NCI-H146 (cell line): ENCODE results near the gene DUSP7.
A peak's percentile ranks its signal among the peaks of the same experiment; 100 is the strongest.

Experiments used
- DNase-seq: peaks from one replicate; lab custom pipeline; 2025; lab: John Stamatoyannopoulos, UW

DUSP7 gene, protein sequence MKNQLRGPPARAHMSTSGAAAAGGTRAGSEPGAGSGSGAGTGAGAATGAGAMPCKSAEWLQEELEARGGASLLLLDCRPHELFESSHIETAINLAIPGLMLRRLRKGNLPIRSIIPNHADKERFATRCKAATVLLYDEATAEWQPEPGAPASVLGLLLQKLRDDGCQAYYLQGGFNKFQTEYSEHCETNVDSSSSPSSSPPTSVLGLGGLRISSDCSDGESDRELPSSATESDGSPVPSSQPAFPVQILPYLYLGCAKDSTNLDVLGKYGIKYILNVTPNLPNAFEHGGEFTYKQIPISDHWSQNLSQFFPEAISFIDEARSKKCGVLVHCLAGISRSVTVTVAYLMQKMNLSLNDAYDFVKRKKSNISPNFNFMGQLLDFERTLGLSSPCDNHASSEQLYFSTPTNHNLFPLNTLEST

DNA sequence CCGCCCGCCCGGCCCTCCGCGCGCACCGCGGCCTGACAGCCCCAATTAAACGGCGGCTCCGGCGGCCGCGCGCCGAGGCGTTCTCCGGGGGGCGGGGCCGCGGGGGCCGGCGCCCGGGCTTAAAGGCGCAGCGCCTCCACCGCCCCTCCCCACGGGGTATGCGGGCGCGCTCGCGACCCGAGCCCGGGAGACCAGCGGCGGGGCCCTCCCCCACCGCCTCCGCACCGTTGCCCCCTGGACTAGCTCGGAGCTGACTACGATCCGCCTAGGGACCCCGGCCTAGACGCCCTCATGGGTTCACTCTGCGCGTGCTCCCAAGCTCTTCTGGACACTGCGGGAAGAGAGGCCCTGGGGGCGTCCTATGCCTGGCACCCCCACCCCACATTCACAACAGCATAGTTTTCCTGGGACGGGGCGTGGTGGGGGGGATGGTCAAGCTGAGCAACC is at the start of gene DUSP7:
TSS of gene DUSP7 (minus strand) at position 51 of the 447 bp plus-strand sequence. CDS start 205 bp downstream, outside the sequence.
- DNase-seq: peak; percentile 69

DNA sequence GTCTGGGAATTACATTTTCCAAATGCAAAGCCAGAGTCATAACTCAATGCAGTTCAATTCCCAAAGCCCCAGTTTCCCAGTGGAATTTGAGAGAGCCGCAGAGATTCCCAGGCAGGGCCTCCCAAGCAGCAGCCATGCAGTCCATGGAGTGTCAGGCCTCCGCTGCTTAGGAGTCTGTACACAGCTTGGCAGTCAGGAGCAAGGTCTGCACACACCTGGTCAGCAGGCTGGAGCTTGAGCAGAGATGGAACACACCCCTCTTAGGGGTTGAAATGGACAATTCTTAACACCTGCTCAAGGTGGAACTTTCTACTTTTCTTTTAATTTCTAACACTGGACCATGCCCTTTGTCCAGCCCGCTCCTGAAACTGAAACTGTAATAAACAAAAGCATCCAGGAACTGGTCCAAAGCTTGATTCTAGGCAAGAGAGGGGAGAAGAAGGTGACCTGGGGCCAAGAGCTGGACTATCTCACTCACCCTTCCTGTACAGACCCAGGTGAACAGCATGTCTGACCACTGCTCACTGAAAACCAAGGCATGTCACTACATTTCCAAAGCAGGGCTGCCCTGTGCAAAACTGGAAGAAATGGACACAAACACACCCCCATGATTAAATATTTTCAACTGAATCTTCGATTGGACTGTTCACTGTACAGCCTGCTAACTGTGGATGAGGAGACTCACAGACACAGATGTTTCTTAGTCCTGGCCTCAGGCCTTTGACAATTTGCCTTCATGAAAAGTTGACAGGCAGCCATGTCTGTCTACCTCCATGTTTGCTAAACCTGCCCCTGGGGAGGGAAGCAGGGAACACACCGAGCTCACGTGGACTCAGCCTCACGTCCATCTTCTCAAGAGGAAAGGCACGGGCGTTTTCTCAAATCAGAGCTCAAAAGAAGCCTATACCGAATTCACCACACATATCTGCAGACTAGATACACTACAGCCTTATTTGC is 48.6 kb upstream of the DUSP7 start:
- DNase-seq: no peak

DNA sequence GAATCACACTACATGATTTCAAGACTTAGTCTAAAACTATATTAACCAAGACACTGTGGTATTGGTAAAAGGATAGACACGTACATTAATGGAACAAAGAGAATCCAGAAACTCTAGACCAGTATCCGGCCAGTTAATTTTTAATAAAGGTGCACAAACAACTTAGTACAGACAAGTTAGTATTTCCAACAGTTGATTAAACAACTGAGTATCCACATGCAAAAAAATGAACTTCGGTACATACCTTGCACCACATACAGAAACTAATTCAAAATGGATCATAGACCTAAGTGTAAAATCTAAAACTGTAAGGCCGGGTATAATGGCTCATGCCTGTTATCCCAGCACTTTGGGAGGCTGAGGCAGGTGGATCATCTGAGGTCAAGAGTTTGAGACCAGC is 46.6 kb upstream of the DUSP7 start:
- DNase-seq: no peak

DNA sequence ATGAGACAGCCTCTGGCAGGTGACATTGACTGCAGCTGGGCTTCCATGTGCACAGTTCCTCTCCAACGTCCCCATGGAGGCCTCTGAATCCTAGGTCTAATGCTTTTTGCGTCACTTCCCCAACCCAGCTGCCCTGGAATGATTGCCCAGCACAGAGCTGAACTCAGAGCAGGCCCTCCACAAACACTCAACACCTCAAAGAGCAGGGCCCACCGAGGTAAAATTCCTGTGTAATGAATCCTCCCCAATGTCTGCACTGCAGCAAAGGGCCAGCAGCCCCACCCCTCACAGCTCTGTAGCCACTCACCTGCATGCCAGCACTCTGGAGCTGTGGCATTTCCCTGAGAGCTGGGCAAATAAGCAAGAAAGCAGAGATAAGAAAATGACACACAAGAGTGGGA is 42.6 kb upstream of the DUSP7 start:
- no peak for DNase-seq

DNA sequence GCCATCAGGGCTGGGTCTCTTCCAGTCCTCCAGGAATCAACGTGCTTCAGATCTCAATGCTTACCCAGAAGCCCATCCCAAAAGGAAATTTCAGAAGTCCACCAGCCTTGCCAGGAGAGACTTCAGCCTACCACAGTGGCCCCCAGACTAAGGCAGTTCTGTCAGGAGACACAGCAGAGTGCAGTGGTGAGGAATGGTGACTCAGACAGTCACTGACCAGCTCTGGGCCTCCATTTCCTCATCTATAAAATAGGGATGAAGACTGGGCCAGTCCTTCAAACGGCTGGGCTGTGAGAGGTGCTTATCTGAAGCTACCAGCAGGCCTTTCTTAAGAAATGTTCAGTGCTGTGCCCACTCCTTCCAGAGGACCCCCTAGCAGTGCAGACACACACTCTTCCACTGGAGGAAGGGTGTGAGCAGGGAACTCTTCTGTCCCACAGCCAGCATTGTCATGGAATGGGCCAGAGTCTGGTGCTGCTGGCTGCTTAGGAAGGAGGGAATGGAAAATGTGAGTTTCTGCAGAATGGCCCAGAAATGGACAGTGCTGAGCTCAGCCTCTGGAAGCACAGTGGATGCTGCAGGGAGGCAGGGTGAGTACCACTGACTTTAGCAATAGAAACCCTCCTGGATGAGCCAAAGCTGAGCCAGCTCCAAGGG is 41.6 kb upstream of the DUSP7 start:
- no peak for DNase-seq

DNA sequence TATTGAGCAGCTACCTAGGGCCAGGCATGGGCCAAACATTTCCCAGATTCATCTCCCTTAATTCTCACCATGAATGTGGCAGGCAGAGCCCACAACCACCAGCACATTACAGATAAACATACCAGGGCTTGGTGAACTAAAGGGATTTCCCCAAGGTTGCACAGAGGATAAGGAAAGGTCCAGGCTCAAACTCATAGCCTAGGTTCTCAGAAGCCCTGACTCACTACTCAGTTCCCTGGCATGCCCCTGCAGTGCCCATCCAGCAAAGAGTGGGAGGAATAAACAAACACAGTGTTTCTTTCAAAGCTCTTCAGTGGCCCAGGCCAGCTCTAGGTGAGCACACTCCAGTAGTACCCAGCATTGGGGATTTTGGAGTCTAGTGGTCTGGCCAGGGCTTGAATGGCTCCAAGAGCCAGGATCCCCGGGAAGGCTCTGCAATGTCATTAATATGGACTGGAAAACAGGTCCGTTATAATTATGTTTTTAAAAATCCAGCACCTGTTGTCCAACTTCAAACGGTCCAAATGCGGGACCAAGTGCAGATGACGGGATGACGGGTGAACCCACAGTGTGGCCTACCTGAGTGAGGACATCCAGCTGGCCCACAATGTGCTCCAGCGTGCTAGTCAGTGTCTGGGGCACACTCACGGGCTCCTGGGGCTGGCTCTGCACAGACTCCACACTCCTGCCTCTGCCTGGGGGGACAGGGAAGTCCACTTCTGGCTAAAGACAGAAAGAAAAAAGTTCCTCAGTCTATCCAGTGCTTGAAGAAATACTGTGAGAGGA is 39.8 kb upstream of the DUSP7 start:
- DNase-seq: no peak

DNA sequence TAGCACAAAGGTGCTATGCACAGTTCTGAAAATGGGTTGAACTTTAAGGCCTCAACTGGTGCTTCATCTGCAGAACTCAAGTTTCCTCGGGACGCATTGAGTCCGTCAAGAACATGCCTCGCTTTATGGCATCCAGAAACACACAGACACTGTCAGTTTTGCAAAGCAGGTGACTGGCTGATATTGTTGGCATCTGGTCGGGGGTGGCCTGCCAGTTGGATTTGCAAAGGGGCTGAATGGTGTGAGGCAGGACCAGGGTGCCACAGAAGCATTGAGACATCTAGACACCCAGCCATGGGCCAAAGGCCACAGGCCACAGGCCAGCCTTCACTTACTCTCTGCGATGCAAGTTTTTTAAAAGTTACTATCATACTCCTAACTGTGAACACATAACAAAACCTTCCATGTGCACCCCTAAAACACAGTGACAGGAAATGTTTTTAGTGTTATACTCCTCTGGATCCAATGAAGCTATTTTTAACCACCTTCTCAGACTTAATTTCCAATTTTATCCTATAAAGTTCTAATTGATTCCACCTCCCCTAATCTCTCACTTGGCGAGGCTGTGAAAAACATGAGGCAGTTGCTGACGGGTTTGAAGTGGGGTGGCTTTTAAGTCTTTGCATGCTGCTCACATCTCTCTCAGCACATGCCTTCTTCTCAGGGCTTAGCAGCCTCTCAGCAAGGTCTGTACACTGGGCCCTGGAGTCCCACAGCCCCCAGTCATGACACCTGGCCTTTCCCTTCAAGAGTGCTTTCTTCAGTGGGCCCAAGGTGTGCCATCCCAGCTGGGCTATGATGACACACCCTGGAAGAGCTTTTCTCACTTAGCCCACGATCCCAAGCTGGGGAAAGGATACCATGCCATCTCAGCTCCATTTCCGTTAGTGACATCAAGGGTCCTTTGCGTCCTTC is 38.5 kb upstream of the DUSP7 start:
- no peak for DNase-seq

DNA sequence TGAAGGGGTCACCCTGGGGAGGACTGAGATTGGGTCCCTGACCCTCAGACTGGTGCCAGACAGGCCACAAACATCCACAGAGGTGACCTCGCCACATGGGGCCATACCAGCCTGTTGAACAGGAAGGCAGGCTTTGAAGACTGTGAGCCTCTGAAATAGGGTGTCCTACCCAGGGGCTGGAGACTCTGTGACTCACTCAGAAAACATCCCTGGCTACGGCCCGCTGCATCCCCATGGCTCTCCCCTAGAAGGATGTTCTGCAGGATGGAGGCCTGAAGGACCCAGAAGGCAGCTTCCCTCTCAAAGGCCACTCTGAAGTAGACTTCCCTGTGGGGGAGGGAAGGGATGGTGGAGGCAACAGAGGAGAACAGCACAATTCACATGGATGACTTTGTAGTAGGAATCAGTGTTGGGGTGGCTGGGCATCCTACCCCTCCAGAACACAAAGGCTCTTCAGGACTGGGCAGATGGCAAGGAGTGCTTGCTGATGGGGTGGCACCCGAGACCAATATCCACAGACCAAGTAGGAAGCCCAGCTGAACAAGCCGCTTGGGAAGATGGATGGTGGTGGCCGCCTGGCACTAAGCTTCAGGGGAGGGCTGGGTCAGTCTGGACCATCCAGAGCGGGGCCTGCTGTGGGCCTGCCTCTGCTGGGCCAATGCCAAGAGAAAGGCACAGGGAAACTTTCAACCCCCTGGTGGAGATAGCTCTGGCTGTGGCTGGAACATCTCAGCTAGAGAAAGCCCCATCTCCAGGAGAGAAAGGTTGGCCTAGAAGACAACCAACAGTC is 37.6 kb upstream of the DUSP7 start:
- no peak for DNase-seq

DNA sequence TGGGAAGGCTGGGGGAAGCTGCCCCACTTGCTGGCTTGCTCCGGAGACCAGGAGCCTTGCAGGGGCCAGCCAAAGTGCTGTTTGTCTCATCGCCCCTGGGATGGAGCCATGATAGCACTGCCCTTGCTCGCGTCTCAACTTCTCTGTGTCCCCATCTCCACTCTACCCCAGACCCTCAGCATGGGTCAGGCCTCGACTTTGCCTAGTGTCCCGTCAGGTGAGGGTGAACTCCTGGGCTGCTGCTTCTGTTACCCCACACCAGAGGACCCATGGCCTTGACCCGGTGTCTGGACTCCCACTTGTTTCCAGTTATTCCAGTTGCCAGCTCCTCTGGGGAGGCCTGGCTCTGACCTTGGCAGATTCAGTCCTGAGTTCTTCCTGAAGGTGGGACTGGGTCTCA is 36.5 kb upstream of the DUSP7 start:
- no peak for DNase-seq

DNA sequence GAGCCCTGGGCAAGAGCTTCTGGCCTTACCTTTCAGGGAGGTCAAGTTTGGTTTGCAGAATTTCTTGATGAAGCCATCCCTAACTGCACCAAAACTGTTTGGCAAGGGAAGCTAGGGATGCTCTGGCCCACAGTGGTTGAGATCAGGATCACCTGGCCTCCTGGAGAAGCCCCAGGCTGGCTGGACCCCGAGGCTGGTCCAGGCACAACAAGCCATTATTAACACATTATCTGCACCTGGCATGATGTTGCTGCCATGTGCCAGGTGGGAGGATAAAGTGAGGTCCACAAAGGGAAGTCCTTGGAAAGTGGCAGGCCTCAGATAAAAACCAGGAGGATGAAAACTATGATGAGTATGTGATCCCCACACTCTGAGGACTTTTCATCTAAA is 35.9 kb upstream of the DUSP7 start:
- peak; percentile 2 for DNase-seq

DNA sequence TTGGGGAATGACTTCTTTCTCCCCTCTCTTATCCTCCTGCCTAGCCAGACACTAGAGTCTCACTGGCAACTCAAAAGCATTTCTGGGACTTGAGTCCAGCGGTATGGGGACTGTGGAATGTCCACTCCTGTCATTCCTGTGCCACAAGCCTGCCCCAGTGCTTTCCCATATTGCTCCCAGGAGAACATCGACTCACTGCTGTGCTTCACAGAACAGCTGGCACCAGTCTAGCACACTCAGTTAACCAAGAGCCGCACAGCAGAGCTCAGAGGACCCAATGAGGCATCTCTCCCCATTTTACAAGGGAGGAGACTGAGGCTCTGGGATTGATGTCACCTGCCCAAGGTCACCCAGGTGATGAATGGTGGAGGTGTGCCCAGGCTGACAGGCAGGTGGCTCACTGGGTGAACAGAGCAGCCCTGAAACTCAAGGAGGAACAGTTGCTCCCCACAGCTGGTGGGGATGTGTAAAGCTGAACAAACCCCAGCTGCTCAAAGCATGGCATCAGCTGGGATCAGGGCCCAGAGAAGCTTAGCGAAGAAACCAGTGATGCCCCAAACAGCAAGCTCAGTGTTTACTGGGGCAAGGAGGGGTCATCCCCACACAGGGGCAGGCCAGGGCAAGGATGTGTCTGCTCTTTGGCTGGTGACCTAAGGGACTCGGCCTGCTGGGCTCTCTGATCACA is 35.4 kb upstream of the DUSP7 start:
- DNase-seq: no peak

DNA sequence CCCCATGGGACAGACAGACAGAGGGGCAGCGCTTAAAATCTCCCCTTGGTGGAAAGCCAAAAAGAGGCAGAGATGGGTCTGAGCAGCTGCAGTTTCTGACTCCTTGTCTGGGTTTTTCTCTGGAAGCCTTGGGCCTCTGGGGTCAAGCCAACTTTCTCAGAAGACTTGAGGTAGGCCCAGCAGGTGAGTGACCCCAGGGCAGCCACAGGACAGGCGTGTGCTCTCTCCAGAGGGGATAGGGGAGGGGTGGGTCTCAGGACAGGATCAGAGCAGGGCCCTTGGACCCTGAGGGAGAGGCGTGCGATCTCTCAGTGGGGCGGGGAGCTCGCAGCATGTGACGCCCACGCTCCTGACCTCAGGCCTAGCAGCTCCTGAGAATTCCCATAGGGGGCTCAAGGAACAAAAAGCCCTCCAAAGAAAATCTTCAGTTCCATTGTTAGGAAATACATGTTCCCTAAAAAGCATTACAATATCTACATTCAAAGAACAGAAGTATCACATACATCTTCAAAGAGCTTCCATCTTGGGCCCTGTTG is 34.6 kb upstream of the DUSP7 start:
- DNase-seq: no peak

DNA sequence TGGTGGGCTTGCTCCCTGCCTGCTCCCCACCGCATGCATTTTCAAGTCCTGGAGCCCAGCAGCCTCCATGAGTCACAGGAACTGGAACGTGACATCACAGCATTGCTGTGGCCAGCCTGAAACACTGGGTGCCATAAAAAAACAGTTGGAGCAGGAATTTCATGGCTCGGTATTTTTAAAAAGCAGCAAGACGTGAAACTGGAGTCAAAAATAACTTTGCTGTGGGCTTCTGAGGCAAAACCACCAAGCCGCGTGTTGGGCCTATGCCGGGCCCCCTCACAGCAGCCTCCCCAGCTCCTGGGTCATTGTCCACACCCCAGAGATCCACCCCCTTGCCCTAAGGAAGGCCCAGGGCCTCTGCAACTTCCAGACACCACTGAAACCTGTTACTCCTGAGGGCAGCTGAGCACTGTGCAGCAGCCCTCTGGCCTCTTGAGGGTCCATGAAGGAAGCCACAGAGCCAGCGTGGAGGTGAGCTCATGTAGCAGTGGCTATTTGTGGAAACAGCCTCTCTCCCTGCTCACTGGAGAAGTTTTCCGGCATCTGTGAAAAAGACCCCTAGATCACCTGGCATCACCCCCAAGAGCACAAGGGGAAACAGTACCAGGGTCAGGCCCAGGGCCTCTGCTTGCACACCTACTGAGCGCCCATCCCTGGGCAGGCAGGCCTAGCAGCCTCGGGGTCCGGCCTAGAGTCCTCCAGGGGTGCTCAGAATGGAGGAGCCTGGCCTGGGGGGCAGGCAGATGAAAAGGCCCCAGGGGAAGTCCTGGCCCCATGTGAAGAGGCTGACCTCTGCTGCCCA is 34.0 kb upstream of the DUSP7 start:
- no peak for DNase-seq

DNA sequence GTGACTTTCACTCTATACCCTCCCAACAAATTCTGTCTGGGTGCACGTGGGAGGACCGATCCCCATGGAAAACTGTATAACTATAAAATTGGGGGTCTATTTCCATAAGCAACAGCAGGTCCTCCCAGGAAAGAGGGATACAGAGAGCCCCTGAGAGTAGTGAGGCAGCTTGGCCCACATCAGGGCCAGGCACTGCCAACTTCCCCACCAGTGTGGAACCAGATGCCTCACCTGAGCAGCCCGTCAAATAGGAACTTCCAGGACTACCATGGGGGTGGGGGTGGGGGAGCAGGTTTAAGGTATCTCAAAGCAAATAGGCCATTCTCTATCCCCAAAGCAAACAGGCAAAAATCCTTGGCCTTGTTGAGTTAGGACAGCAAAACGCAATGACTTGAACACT is 33.3 kb upstream of the DUSP7 start:
- no peak for DNase-seq

DNA sequence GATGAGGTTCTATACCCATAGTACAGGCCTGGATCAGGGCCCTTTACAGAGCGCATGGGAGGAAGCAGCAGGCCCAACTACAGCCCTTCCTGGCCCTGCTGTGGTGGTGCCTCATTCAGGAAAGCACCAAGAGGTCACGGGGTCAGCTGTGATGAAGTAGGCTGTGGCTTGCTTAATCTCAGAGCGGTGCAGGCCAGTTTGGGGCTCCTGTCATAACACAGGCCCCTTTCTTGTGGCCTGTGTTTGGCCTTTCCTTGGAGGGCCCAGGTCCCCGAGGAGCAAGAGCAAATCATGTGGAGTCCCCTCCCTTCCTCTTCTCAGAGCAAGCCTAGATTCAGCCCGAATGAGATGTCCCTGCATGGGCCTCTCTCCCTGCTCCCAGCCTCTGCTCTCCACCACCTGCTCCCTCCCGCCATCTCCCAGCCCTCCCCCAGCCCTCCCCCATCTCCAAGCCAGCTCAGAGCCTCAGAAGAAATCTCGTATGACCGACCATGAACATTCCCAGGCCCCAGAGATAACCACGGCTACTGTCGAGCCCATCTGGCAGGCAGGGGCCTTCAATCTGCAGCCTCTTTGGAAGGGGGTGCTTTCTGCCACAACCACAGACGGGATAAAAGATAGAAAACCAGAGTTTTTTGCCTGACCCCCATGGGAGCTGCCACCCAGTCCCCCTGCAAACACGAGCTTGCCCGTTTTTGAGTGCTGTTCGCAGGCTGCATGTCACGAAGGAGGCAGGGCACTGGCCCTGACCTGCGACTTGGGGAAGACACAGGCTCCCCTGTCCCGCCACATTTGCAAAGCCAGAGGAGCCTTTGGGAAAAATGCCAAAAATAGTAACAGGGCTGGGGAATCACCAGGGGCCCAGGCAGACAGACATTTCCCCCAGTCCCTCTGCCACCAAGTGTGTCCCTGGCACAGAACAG is 32.3 kb upstream of the DUSP7 start:
- no peak for DNase-seq

DNA sequence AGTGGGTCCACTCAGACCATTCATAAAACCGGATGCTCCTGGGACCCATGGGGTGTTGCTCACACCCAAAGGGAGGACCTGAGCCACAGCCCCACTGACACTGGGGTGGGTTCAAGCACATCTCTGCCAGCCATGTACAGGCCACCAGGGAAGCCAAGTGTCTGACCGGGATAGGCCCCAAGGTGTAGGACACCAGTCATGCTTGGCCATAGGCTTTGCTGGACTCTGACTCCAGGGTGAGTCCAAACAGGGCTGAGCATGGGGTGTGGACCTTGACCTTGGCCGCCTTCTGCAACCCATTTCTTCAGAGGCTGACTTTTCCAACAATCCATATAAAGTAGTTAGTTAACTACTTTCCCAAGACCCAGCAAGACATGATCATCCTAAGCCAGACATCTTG is 31.4 kb upstream of the DUSP7 start:
- no peak for DNase-seq
